Thymus (tissue), 11 donors: Measurements from ENCODE around the gene CCDC18. TPM values are rescaled to one million over a fixed set of nuclear protein-coding genes. Genes with fewer than 3 reads are reported as not detected.
"Not testable (repeated sequence)": the region's sequence is repeated elsewhere in the genome, so short reads cannot be mapped to it uniquely, and the experiment has no call there.

Experiments used
- DNase-seq, 9 donors: peaks; one replicate each; pipeline ENCODE4 v3.0.0-alpha.2; 2013; ENCODE audit warnings: low spot score in 9 of 9, low read depth in 6 of 9, missing footprints in 1 of 9
- H3K27ac ChIP-seq, 2 donors: one replicate each; pipeline ENCODE4 v1.5.1; 2013; ENCODE audit warnings: control low read depth in 1 of 2, low read depth in 1 of 2, low read length in 1 of 2, mild to moderate bottlenecking in 1 of 2, moderate library complexity in 1 of 2
- H3K27me3 ChIP-seq, 2 donors: one replicate each; pipeline ENCODE4 v1.5.1; 2013; ENCODE audit warnings: low read length in 1 of 2; ENCODE audit not compliant: control insufficient read depth in 2 of 2, insufficient read depth in 1 of 2
- H3K36me3 ChIP-seq, 2 donors: one replicate each; pipeline ENCODE4 v1.5.1; 2013; ENCODE audit warnings: low read length in 1 of 2, mild to moderate bottlenecking in 1 of 2, moderate library complexity in 1 of 2; ENCODE audit not compliant: control insufficient read depth in 2 of 2, insufficient read depth in 2 of 2
- H3K4me1 ChIP-seq, 2 donors: one replicate each; pipeline ENCODE4 v1.5.1; 2013; ENCODE audit warnings: low read length in 2 of 2; ENCODE audit not compliant: control insufficient read depth in 2 of 2, insufficient read depth in 2 of 2
- H3K4me3 ChIP-seq, 2 donors: one replicate each; pipeline ENCODE4 v1.5.1; 2013; ENCODE audit warnings: low read length in 2 of 2, control low read depth in 1 of 2, mild to moderate bottlenecking in 1 of 2
- H3K9me3 ChIP-seq, 2 donors: one replicate each; pipeline ENCODE4 v1.5.1; 2013; ENCODE audit warnings: low read length in 1 of 2, mild to moderate bottlenecking in 1 of 2; ENCODE audit not compliant: control insufficient read depth in 2 of 2, insufficient read depth in 1 of 2
- WGBS: extraction: QIAGEN DNeasy Blood & Tissue Kit; methylation state at CpG from one replicate; pipeline ENCODE4 v1.1.7; 2013; 5-methylcytosine and 5-hydroxymethylcytosine counted together
- polyA plus RNA-seq: library from polyadenylated mRNA; stranded (reverse); fragments of 200-250 nt; gene quantifications from one replicate; pipeline ENCODE4 v1.2.3, GENCODE V29; 2013
- total RNA-seq: library from RNA; stranded (reverse); fragments of 120-200 nt; gene quantifications from one replicate; pipeline ENCODE4 v1.2.4, GENCODE V29; 2013
- donor health status: healthy.

Gene CCDC18
- total and polyA plus RNA-seq, 2 donors = 13.3 to 21.0 TPM

GRCh38 chr1:93262645-93263044 lies 82.1 kb downstream of the CCDC18 start:
- peaks cover 19 to 28% of the 10 kb centered on the region in 2 donors for H3K36me3 ChIP-seq
- 99% methylated on average over 3 of the region's 3 CpGs for WGBS
- no peak overlapping the region for H3K27ac ChIP-seq

GRCh38 chr1:93268888-93269287 lies 88.4 kb downstream of the CCDC18 start:
- not testable (repeated sequence) for H3K9me3 ChIP-seq, H3K36me3 ChIP-seq, H3K27me3 ChIP-seq, H3K4me1 ChIP-seq, H3K4me3 ChIP-seq, DNase-seq, H3K27ac ChIP-seq
- 96% methylated on average over 3 of the region's 3 CpGs for WGBS

More at GRCh38 chr1:93262645-93263044, 82.1 kb downstream of the CCDC18 start:
- DNase-seq = no peak
- H3K27me3 ChIP-seq = no peaks in the 10 kb centered on the region
- H3K9me3 ChIP-seq = peaks cover 7 to 8% of the 10 kb centered on the region in 2 donors
- H3K4me3 ChIP-seq = no peak overlapping the region
- no peaks in the 10 kb centered on the region for H3K4me1 ChIP-seq

GRCh38 chr1:93275262-93275633 lies 94.7 kb downstream of the CCDC18 start:
- not testable (repeated sequence) for DNase-seq, H3K27ac ChIP-seq, H3K9me3 ChIP-seq, H3K27me3 ChIP-seq, H3K36me3 ChIP-seq, H3K4me3 ChIP-seq, H3K4me1 ChIP-seq
- WGBS = 99% methylated on average over 3 of the region's 3 CpGs

GRCh38 chr1:93275634-93276295 lies 95.2 kb downstream of the CCDC18 start:
- H3K9me3 ChIP-seq = no peaks in the 10 kb centered on the region
- H3K4me1 ChIP-seq = no peaks in the 10 kb centered on the region
- no peak overlapping the region for H3K27ac ChIP-seq
- H3K4me3 ChIP-seq = no peak overlapping the region
- peaks cover 5% of the 10 kb centered on the region in 2 donors for H3K36me3 ChIP-seq
- no peaks in the 10 kb centered on the region for H3K27me3 ChIP-seq
- 97% methylated on average over 5 of the region's 5 CpGs for WGBS
- DNase-seq = no peak

- H3K4me1 ChIP-seq, H3K27me3 ChIP-seq, H3K36me3 ChIP-seq, H3K4me3 ChIP-seq, DNase-seq, H3K9me3 ChIP-seq, H3K27ac ChIP-seq: not testable (repeated sequence)
- 88% methylated on average over 3 of the region's 3 CpGs for WGBS
Measured at GRCh38 chr1:93277530-93277929, 97.0 kb downstream of the CCDC18 start.

- WGBS = 99% methylated on average over 1 of the region's 1 CpG
- no peak overlapping the region for H3K27ac ChIP-seq
- H3K27me3 ChIP-seq = no peaks in the 10 kb centered on the region
- no peak overlapping the region for H3K4me3 ChIP-seq
- no peak for DNase-seq
- no peaks in the 10 kb centered on the region for H3K4me1 ChIP-seq
- H3K9me3 ChIP-seq = peaks cover 0 to 5% of the 10 kb centered on the region in 2 donors
- peaks cover 3 to 9% of the 10 kb centered on the region in 2 donors for H3K36me3 ChIP-seq
Measured at GRCh38 chr1:93283496-93283895, 103.0 kb downstream of the CCDC18 start.

GRCh38 chr1:93288558-93288957 lies 108.0 kb downstream of the CCDC18 start:
- Histone ChIP-seq H3K36me3 (peaks cover 11 to 15% of the 10 kb centered on the region in 2 donors), H3K27ac (no peak overlapping the region), H3K4me1 (no peaks in the 10 kb centered on the region), H3K9me3 (peaks cover 0 to 5% of the 10 kb centered on the region in 2 donors), H3K27me3 (no peaks in the 10 kb centered on the region), H3K4me3 (no peak overlapping the region)
- DNase-seq = no peak
- 97% methylated on average over 3 of the region's 3 CpGs for WGBS

- peaks cover 0 to 4% of the 10 kb centered on the region in 2 donors for H3K4me1 ChIP-seq
- no peaks in the 10 kb centered on the region for H3K36me3 ChIP-seq
- no peak overlapping the region for H3K27ac ChIP-seq
- no peaks in the 10 kb centered on the region for H3K27me3 ChIP-seq
- H3K9me3 ChIP-seq = no peaks in the 10 kb centered on the region
- H3K4me3 ChIP-seq = no peak overlapping the region
- 93% methylated on average over 3 of the region's 3 CpGs for WGBS
- no peak for DNase-seq
Measured at GRCh38 chr1:93296555-93297154, 116.1 kb downstream of the CCDC18 start.

- Histone ChIP-seq H3K4me1 (peaks cover 0 to 4% of the 10 kb centered on the region in 2 donors), H3K27ac (no peak overlapping the region), H3K4me3 (no peak overlapping the region), H3K9me3 (no peaks in the 10 kb centered on the region), H3K27me3 (no peaks in the 10 kb centered on the region), H3K36me3 (no peaks in the 10 kb centered on the region)
- WGBS = 99% methylated on average over 1 of the region's 1 CpG
- no peak for DNase-seq
Measured at GRCh38 chr1:93301131-93301530, 120.6 kb downstream of the CCDC18 start.
